ENCODE data around the gene ZNF438. TPM values are rescaled to one million over a fixed set of nuclear protein-coding genes. Genes with fewer than 3 reads are reported as not detected.

ZNF438 gene
- total RNA-seq, 2 donors from 2014 or later: 2.6 to 2.9 TPM

GRCh38 chr10:30877111-30877510 is 154.6 kb downstream of the ZNF438 start:
- TF ChIP-seq, protein P1, sequence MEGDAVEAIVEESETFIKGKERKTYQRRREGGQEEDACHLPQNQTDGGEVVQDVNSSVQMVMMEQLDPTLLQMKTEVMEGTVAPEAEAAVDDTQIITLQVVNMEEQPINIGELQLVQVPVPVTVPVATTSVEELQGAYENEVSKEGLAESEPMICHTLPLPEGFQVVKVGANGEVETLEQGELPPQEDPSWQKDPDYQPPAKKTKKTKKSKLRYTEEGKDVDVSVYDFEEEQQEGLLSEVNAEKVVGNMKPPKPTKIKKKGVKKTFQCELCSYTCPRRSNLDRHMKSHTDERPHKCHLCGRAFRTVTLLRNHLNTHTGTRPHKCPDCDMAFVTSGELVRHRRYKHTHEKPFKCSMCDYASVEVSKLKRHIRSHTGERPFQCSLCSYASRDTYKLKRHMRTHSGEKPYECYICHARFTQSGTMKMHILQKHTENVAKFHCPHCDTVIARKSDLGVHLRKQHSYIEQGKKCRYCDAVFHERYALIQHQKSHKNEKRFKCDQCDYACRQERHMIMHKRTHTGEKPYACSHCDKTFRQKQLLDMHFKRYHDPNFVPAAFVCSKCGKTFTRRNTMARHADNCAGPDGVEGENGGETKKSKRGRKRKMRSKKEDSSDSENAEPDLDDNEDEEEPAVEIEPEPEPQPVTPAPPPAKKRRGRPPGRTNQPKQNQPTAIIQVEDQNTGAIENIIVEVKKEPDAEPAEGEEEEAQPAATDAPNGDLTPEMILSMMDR (IDR thresholded peaks at IDR 0.05): no peak
- TF ChIP-seq POLR2A (IDR thresholded peaks at IDR 0.05): no peak
- no peak for ATAC-seq
- DNase-seq: no peak

DNA sequence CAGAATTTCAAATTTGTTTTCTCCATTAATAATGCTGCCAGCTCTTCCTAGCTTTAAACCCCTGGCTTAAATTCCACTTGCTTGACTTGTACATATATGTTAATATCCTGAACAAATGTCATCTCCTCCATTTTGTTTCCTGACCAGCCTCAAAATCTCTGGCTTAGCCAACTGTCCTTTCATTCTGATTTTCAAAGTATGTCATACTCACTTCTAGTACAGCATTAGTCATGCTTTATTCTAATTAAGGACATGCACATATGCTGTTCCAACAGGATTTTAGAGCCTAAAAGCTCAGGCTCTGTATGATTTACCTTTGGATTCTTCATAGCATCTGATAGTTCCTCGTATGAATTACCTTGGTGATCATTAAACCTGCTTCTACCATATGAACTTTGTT is 158.3 kb downstream of the ZNF438 start:
- H3K9me3 ChIP-seq: no peaks in the 10 kb centered on the region
- H3K27ac ChIP-seq: no peak overlapping the region
- no peak overlapping the region for H3K4me3 ChIP-seq
- intact Hi-C loops (cut with DNase I): no loop called here
- DNase-seq: no peak
- ATAC-seq: no peak
- WGBS, 2 donors: 89 to 95% methylated on average over 1 of the region's 1 CpG
- H3K4me1 ChIP-seq: no peaks in the 10 kb centered on the region
- no peaks in the 10 kb centered on the region for H3K27me3 ChIP-seq
- H3K36me3 ChIP-seq (replicated peaks in 1 of 2; ENCODE audit: insufficient read depth in 1 of 2, low read depth in 2 of 2): no peaks in the 10 kb centered on the region
- TF ChIP-seq POLR2A (IDR thresholded peaks at IDR 0.05): no peak
- TF ChIP-seq, protein P1 (IDR thresholded peaks at IDR 0.05): no peak

More at GRCh38 chr10:30877111-30877510, 154.6 kb downstream of the ZNF438 start:
- Histone ChIP-seq H3K4me3 (no peak overlapping the region), H3K9me3 (no peaks in the 10 kb centered on the region), H3K4me1 (no peaks in the 10 kb centered on the region), H3K27me3 (no peaks in the 10 kb centered on the region), H3K36me3 (replicated peaks in 1 of 2; ENCODE audit: insufficient read depth in 1 of 2, low read depth in 2 of 2) (no peaks in the 10 kb centered on the region), H3K27ac (no peak overlapping the region)
- intact Hi-C loops (cut with DNase I): no loop called here

GRCh38 chr10:30870896-30871295 is 160.8 kb downstream of the ZNF438 start:
- WGBS, 2 donors: 90 to 96% methylated on average over 2 of the region's 2 CpGs
- intact Hi-C loops (cut with DNase I): no loop called here
- no peak for DNase-seq
- TF ChIP-seq, protein P1 (IDR thresholded peaks at IDR 0.05): no peak
- TF ChIP-seq POLR2A (IDR thresholded peaks at IDR 0.05): no peak
- ATAC-seq: no peak
- no peaks in the 10 kb centered on the region for H3K27me3 ChIP-seq
- H3K27ac ChIP-seq: no peak overlapping the region
- no peak overlapping the region for H3K4me3 ChIP-seq
- no peaks in the 10 kb centered on the region for H3K36me3 ChIP-seq (replicated peaks in 1 of 2; ENCODE audit: insufficient read depth in 1 of 2, low read depth in 2 of 2)
- H3K9me3 ChIP-seq: no peaks in the 10 kb centered on the region
- no peaks in the 10 kb centered on the region for H3K4me1 ChIP-seq

GRCh38 chr10:30869566-30869965 is 162.1 kb downstream of the ZNF438 start:
- TF ChIP-seq, protein P1 (IDR thresholded peaks at IDR 0.05): no peak
- no peak for TF ChIP-seq POLR2A (IDR thresholded peaks at IDR 0.05)
- intact Hi-C loops (cut with DNase I): no loop called here
- DNase-seq (no peak), ATAC-seq (no peak)
- Histone ChIP-seq H3K4me1 (no peaks in the 10 kb centered on the region), H3K27ac (no peak overlapping the region), H3K27me3 (no peaks in the 10 kb centered on the region), H3K9me3 (no peaks in the 10 kb centered on the region), H3K4me3 (no peak overlapping the region), H3K36me3 (replicated peaks in 1 of 2; ENCODE audit: insufficient read depth in 1 of 2, low read depth in 2 of 2) (no peaks in the 10 kb centered on the region)

DNA sequence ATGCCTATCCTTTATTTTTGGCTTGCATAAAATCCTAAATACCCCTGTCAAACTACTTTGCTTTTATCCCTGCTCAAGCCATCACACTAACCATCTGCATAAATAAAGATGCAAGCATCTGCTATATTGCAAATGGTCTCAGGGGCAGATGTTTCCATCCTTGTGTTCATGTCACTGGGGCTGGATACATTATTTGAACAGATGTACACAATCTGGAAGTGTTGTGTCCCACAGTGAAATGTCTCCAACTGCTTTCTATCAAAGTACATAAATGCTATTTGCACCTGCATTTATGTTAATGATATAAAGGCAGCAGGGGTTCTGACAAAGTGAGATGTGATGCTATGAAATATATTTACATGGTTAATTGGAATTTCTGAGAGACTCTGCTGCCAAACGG is 163.1 kb downstream of the ZNF438 start:
- H3K27me3 ChIP-seq: no peaks in the 10 kb centered on the region
- TF ChIP-seq, protein P1 (IDR thresholded peaks at IDR 0.05): no peak
- TF ChIP-seq POLR2A (IDR thresholded peaks at IDR 0.05): no peak
- intact Hi-C loops (cut with DNase I): no loop called here
- no peak for ATAC-seq
- no peak overlapping the region for H3K27ac ChIP-seq
- no peaks in the 10 kb centered on the region for H3K9me3 ChIP-seq
- DNase-seq: no peak
- H3K4me1 ChIP-seq: no peaks in the 10 kb centered on the region
- no peaks in the 10 kb centered on the region for H3K36me3 ChIP-seq (replicated peaks in 1 of 2; ENCODE audit: insufficient read depth in 1 of 2, low read depth in 2 of 2)
- no peak overlapping the region for H3K4me3 ChIP-seq
- WGBS, 2 donors: 74 to 82% methylated on average over 1 of the region's 1 CpG
